ENCODE results near the gene RSBN1L.

GRCh38 chr7:77747178-77747577, 50.9 kb downstream of the RSBN1L start:
- TF ChIP-seq CTCF (IDR thresholded peaks at IDR 0.05), result no peak
- TF ChIP-seq REST (IDR thresholded peaks at IDR 0.05; ENCODE audit: low read depth, low read length), result no peak
- no peak for TF ChIP-seq SMC3 (IDR thresholded peaks at IDR 0.05; ENCODE audit: low read depth, low read length)
- TF ChIP-seq POLR2AphosphoS5 (IDR thresholded peaks at IDR 0.05; ENCODE audit: low read depth, low read length), result no peak
- TF ChIP-seq ZBTB33 (IDR thresholded peaks at IDR 0.05; ENCODE audit: borderline replicate concordance, low read depth), result no peak
- TF ChIP-seq EZH2phosphoT487 (IDR thresholded peaks at IDR 0.05; ENCODE audit: borderline replicate concordance, low read depth), result no peak
- TF ChIP-seq GATA2 (CRISPR knock-in tag; IDR thresholded peaks at IDR 0.05), result no peak
- no peak for TF ChIP-seq RFX5 (IDR thresholded peaks at IDR 0.05; ENCODE audit: low read length)
- no peak for TF ChIP-seq MXI1 (IDR thresholded peaks at IDR 0.05; ENCODE audit: low read depth, low read length)
- no peak for TF ChIP-seq MAX (IDR thresholded peaks at IDR 0.05; ENCODE audit: low read depth)
- TF ChIP-seq JUND (IDR thresholded peaks at IDR 0.05), result no peak
- no peak for TF ChIP-seq FOXJ3 (CRISPR knock-in tag; IDR thresholded peaks at IDR 0.05)
- TF ChIP-seq IRF3 (IDR thresholded peaks at IDR 0.05; ENCODE audit: low read depth, low read length), result no peak
